Fibroblast of the aortic adventitia (primary cell): ENCODE measurements around the gene CFAP68. TPM values are rescaled to one million over a fixed set of nuclear protein-coding genes. Genes with fewer than 3 reads are reported as not detected.
"Not testable (repeated sequence)": the region's sequence is repeated elsewhere in the genome, so short reads cannot be mapped to it uniquely, and the experiment has no call there.

ENCODE experiments used
- DNase-seq: peaks from one replicate; pipeline ENCODE4 v3.0.0-alpha.2; 2010; ENCODE audit warnings: low read depth
- H3K4me3 ChIP-seq: 2 replicates; pipeline ENCODE4 v1.5.1; 2011; ENCODE audit warnings: low read depth, mild to moderate bottlenecking, control low read depth, low read length, moderate library complexity
- CTCF ChIP-seq: IDR thresholded peaks from 2 replicates; pipeline ENCODE4 v1.5.1; 2011; ENCODE audit warnings: mild to moderate bottlenecking, low read length, control low read depth, inconsistent platforms; ENCODE audit not compliant: insufficient read depth
- total RNA-seq: library from RNA; depleted of rRNA; stranded (reverse); fragments of >200 nt; gene quantifications from 2 replicates; pipeline ENCODE4 v1.2.3, GENCODE V29; 2012; ENCODE audit warnings: low replicate concordance

Gene CFAP68
- total RNA-seq, 1 donor: 14.9 TPM

- DNase-seq: peak; percentile 95
- H3K4me3 ChIP-seq: no peak overlapping the region
- TF ChIP-seq CTCF: no peak
These were observed 43.5 kb downstream of the CFAP68 start for GRCh38 chr11:111922803-111923202.

- peak overlapping the region; percentile 17 for H3K4me3 ChIP-seq
- TF ChIP-seq CTCF: no peak
- peak; percentile 72 for DNase-seq
These were observed 44.0 kb downstream of the CFAP68 start for GRCh38 chr11:111923351-111923788.

- DNase-seq: no peak
- no peak for TF ChIP-seq CTCF
- no peak overlapping the region for H3K4me3 ChIP-seq
These were observed 44.6 kb downstream of the CFAP68 start for GRCh38 chr11:111923951-111924350.

GRCh38 chr11:111925953-111926352 is 46.6 kb downstream of the CFAP68 start:
- TF ChIP-seq CTCF: no peak
- no peak overlapping the region for H3K4me3 ChIP-seq
- no peak for DNase-seq

- H3K4me3 ChIP-seq: peak overlapping the region; percentile 64
- peak; percentile 95 for DNase-seq
- no peak for TF ChIP-seq CTCF
These were observed 47.4 kb downstream of the CFAP68 start for GRCh38 chr11:111926505-111927391.

GRCh38 chr11:111930472-111930871 is 51.1 kb downstream of the CFAP68 start:
- no peak for TF ChIP-seq CTCF
- H3K4me3 ChIP-seq: no peak overlapping the region
- no peak for DNase-seq

GRCh38 chr11:111932611-111932950 is 53.2 kb downstream of the CFAP68 start:
- no peak overlapping the region for H3K4me3 ChIP-seq
- no peak for DNase-seq
- TF ChIP-seq CTCF: no peak

GRCh38 chr11:111933176-111933575 is 53.8 kb downstream of the CFAP68 start:
- H3K4me3 ChIP-seq, DNase-seq: not testable (repeated sequence)
